H1 (cell line): Measurements from ENCODE around the gene ARHGAP32. TPM values are rescaled to one million over a fixed set of nuclear protein-coding genes. Genes with fewer than 3 reads are reported as not detected.

Source experiments
- CTCF ChIA-PET: fragments of 300-600 bp; sonication (Branson Sonifier 250); formaldehyde crosslinking; loops from one replicate; lab custom pipeline; 2021; ENCODE audit not compliant: partially characterized antibody; lab: Charles Lee
- POLR2A ChIA-PET: fragments of 300-600 bp; sonication (Branson Sonifier 250); formaldehyde crosslinking; loops from one replicate; lab custom pipeline; 2021; ENCODE audit warnings: inconsistent platforms; ENCODE audit not compliant: partially characterized antibody; lab: Charles Lee
- DNase-seq, 2 experiments: peaks; one replicate each; pipeline versions ENCODE4 v3.0.0 to v3.0.0-alpha.2; 2010 to 2022; ENCODE audit warnings: low spot score in 2 of 2, low read depth in 1 of 2, mixed read lengths in 1 of 2
- FAIRE-seq: peaks from 2 replicates; lab custom pipeline; 2011; peaks lifted over from hg19 to GRCh38; lab: Jason Lieb, UNC
- H2AFZ ChIP-seq: 2 replicates; pipeline ENCODE4 v1.8.1; 2012; ENCODE audit warnings: low read length, inconsistent platforms
- H2AK5ac ChIP-seq: 2 replicates; pipeline ENCODE4 v1.6.1; 2013; ENCODE audit warnings: low read depth, low read length
- H2BK120ac ChIP-seq: replicated peaks from 2 replicates; pipeline ENCODE3; 2013; ENCODE audit warnings: low read depth, low read length, inconsistent platforms
- H2BK12ac ChIP-seq: 2 replicates; pipeline ENCODE4 v1.6.1; 2013; ENCODE audit warnings: low read depth, low read length
- H2BK15ac ChIP-seq: 2 replicates; pipeline ENCODE4 v1.6.1; 2013; ENCODE audit warnings: low read length
- H2BK20ac ChIP-seq: 2 replicates; pipeline ENCODE4 v1.6.1; 2013; ENCODE audit warnings: low read length
- H2BK5ac ChIP-seq: 2 replicates; pipeline ENCODE4 v1.6.1; 2013; ENCODE audit warnings: low read depth, low read length
- H3K14ac ChIP-seq: 2 replicates; pipeline ENCODE4 v1.6.1; 2013; ENCODE audit warnings: inconsistent platforms; ENCODE audit not compliant: insufficient read length
- H3K18ac ChIP-seq: 2 replicates; pipeline ENCODE4 v1.6.1; 2013; ENCODE audit warnings: low read length; ENCODE audit errors: extremely low read depth
- H3K23ac ChIP-seq: 2 replicates; pipeline ENCODE4 v1.6.1; 2013; ENCODE audit warnings: inconsistent platforms; ENCODE audit not compliant: insufficient read length
- H3K23me2 ChIP-seq: 2 replicates; pipeline ENCODE4 v1.6.1; 2013; ENCODE audit warnings: low read depth, low read length
- H3K27ac ChIP-seq: 2 replicates; pipeline ENCODE4 v1.6.1; 2011; ENCODE audit warnings: low read depth, low read length, inconsistent platforms
- H3K27me3 ChIP-seq, 4 experiments: replicated peaks in 1 of 4; 1 replicate in 1 of 4; 2 replicates in 3 of 4; pipeline versions ENCODE4 v1.6.1 to v1.8.1; 2011 to 2013; ENCODE audit warnings: low read length in 3 of 4, mild to moderate bottlenecking in 3 of 4, inconsistent platforms in 2 of 4, mixed read lengths in 2 of 4, moderate library complexity in 1 of 4; ENCODE audit not compliant: control insufficient read depth in 3 of 4, insufficient read depth in 3 of 4; ENCODE audit errors: extremely low read depth in 1 of 4
- H3K36me3 ChIP-seq, 4 experiments: 2 replicates each; pipeline versions ENCODE4 v1.6.1 to v1.8.1; 2011 to 2013; ENCODE audit warnings: mild to moderate bottlenecking in 4 of 4, low read length in 3 of 4, moderate library complexity in 2 of 4, control low read depth in 1 of 4, inconsistent platforms in 1 of 4; ENCODE audit not compliant: insufficient read depth in 4 of 4, control insufficient read depth in 2 of 4
- H3K4ac ChIP-seq: replicated peaks from 2 replicates; pipeline ENCODE3; 2013; ENCODE audit warnings: low read length, low read depth, mixed read lengths, inconsistent platforms; ENCODE audit not compliant: insufficient read length
- H3K4me1 ChIP-seq, 4 experiments: replicated peaks in 1 of 4; 1 replicate in 1 of 4; 2 replicates in 3 of 4; pipeline versions ENCODE4 v1.6.1 to v1.8.1; 2011 to 2013; ENCODE audit warnings: low read length in 3 of 4, inconsistent platforms in 2 of 4, mixed read lengths in 1 of 4; ENCODE audit not compliant: insufficient read depth in 4 of 4, control insufficient read depth in 3 of 4
- H3K4me2 ChIP-seq, 2 experiments: 2 replicates each; pipeline versions ENCODE4 v1.6.1 to v1.8.1; 2011 to 2013; ENCODE audit warnings: low read depth in 2 of 2, low read length in 2 of 2, control low read depth in 1 of 2, inconsistent platforms in 1 of 2, mild to moderate bottlenecking in 1 of 2; ENCODE audit not compliant: insufficient read depth in 1 of 2
- H3K4me3 ChIP-seq, 4 experiments: fragments of 200-600, 300-600 bp in 1 of 4; sonication (generic), shearing (Covaris generic), sonication (Bioruptor Twin) in 1 of 4; 2 replicates each; pipeline versions ENCODE4 v1.5.1 to v1.8.1; 2011 to 2016; ENCODE audit warnings: low read length in 4 of 4, low read depth in 3 of 4, control low read depth in 2 of 4, inconsistent platforms in 2 of 4, mild to moderate bottlenecking in 2 of 4, mixed read lengths in 1 of 4, moderate library complexity in 1 of 4; ENCODE audit not compliant: insufficient read depth in 2 of 4; ENCODE audit errors: extremely low read depth in 1 of 4
- H3K56ac ChIP-seq: replicated peaks from 2 replicates; pipeline ENCODE3; 2013; ENCODE audit warnings: low read depth, mild to moderate bottlenecking, mixed read lengths, low read length, inconsistent platforms; ENCODE audit not compliant: insufficient read length
- H3K79me1 ChIP-seq: 2 replicates; pipeline ENCODE4 v1.6.1; 2013; ENCODE audit warnings: low read depth, low read length, control low read depth
- H3K79me2 ChIP-seq, 2 experiments: 2 replicates each; pipeline versions ENCODE4 v1.6.1 to v1.8.1; 2012 to 2013; ENCODE audit warnings: low read length in 2 of 2, mild to moderate bottlenecking in 2 of 2, inconsistent platforms in 1 of 2; ENCODE audit not compliant: insufficient read depth in 2 of 2, control insufficient read depth in 1 of 2
- H3K9ac ChIP-seq, 4 experiments: replicated peaks in 1 of 4; 1 replicate in 1 of 4; 2 replicates in 3 of 4; pipeline versions ENCODE4 v1.6.1 to v1.8.1; 2011 to 2013; ENCODE audit warnings: low read depth in 3 of 4, low read length in 3 of 4, control low read depth in 2 of 4, mild to moderate bottlenecking in 2 of 4, moderate library complexity in 2 of 4, inconsistent platforms in 1 of 4; ENCODE audit errors: extremely low read depth in 1 of 4
- H3K9me3 ChIP-seq, 2 experiments: 2 replicates each; pipeline versions ENCODE4 v1.6.1 to v1.8.1; 2012 to 2013; ENCODE audit warnings: mild to moderate bottlenecking in 2 of 2, moderate library complexity in 2 of 2, control low read depth in 1 of 2, inconsistent platforms in 1 of 2, low read depth in 1 of 2, low read length in 1 of 2, mixed read lengths in 1 of 2; ENCODE audit not compliant: insufficient read depth in 2 of 2
- H4K20me1 ChIP-seq, 2 experiments: replicated peaks in 1 of 2; 2 replicates each; pipeline versions ENCODE3 to v1.8.1; 2011 to 2013; ENCODE audit warnings: inconsistent platforms in 2 of 2, low read length in 2 of 2, mild to moderate bottlenecking in 1 of 2; ENCODE audit not compliant: insufficient read depth in 2 of 2, control insufficient read depth in 1 of 2
- H4K5ac ChIP-seq: 2 replicates; pipeline ENCODE4 v1.6.1; 2013; ENCODE audit warnings: low read length, low read depth, mixed read lengths, inconsistent platforms; ENCODE audit not compliant: insufficient read length
- H4K8ac ChIP-seq: 2 replicates; pipeline ENCODE4 v1.8.0; 2013; ENCODE audit warnings: mild to moderate bottlenecking, moderate library complexity, low read length, inconsistent platforms; ENCODE audit not compliant: insufficient read depth; ENCODE audit errors: extremely low read depth
- H4K91ac ChIP-seq: replicated peaks from 2 replicates; pipeline ENCODE3; 2013; ENCODE audit warnings: low read length, mixed read lengths, inconsistent platforms; ENCODE audit not compliant: insufficient read length
- CBX8 ChIP-seq: fragments of 300-800, 300-1000 bp; sonication (generic); IDR thresholded peaks from 2 replicates; pipeline ENCODE4 v1.7.1; 2016; ENCODE audit warnings: low read depth, low read length, borderline replicate concordance
- EZH2 ChIP-seq: fragments of 200-600 bp; sonication (generic); IDR thresholded peaks from 2 replicates; pipeline ENCODE4 v1.7.1; 2012; ENCODE audit warnings: low read depth, mild to moderate bottlenecking, moderate library complexity, low read length, inconsistent platforms; ENCODE audit not compliant: severe bottlenecking
- GTF2F1 ChIP-seq: IDR thresholded peaks from 2 replicates; pipeline ENCODE4 v1.6.1; 2012; ENCODE audit warnings: low read depth, low read length, improper control_type of control experiment, borderline replicate concordance
- POU5F1 ChIP-seq: IDR thresholded peaks from 2 replicates; pipeline ENCODE4 v1.6.1; 2011; ENCODE audit warnings: low read depth, mild to moderate bottlenecking, low read length, moderate library complexity
- RNF2 ChIP-seq: fragments of 200-900, 300-1000 bp; sonication (generic); IDR thresholded peaks from 2 replicates; pipeline ENCODE4 v1.7.1; 2016; ENCODE audit warnings: borderline replicate concordance, low read depth, mild to moderate bottlenecking, antibody characterized with exemption, low read length; ENCODE audit not compliant: poor library complexity, severe bottlenecking; ENCODE audit errors: missing control alignments
- TAF7 ChIP-seq: optimal IDR thresholded peaks from 2 replicates; pipeline ENCODE3; 2011; ENCODE audit warnings: low read depth, mild to moderate bottlenecking, inconsistent platforms, low read length, moderate library complexity, borderline replicate concordance
- WGBS, 2 experiments: shearing (Covaris generic) in 1 of 2; methylation state at CpG; one replicate each; pipeline versions ENCODE4 v1.1.6 to v1.1.7; 2013 to 2015; ENCODE audit warnings: low lambda C conversion rate in 2 of 2, mixed read lengths in 2 of 2, inconsistent platforms in 1 of 2, low coverage in 1 of 2, missing lambda C conversion rate in 1 of 2; ENCODE audit not compliant: insufficient replicate concordance in 2 of 2, insufficient coverage in 1 of 2, insufficient read length in 1 of 2; ENCODE audit errors: extremely low coverage in 1 of 2, missing lambda C conversion rate in 1 of 2; 5-methylcytosine and 5-hydroxymethylcytosine counted together
- polyA plus RNA-seq, 7 experiments: library from polyadenylated mRNA; depleted of rRNA in 3 of 7; stranded (reverse) in 5 of 7; unstranded in 2 of 7; fragments of >200 nt in 5 of 7; fragments of 200-250 nt in 2 of 7; gene quantifications; 1 replicate in 5 of 7; 2 replicates in 1 of 7; 4 replicates in 1 of 7; pipeline versions ENCODE4 v1.2.1 to v1.2.3, GENCODE V29; 2011 to 2013; ENCODE audit warnings: missing spikeins in 2 of 7, mixed read lengths in 2 of 7
- total RNA-seq: library from RNA; stranded (reverse); fragmentation: NEBNext Ultra II Directional; extraction: Animal tissue kit (Norgen Biotek cat#: 25700); gene quantifications from 2 replicates; pipeline ENCODE4 v1.2.1, GENCODE V29; 2021

ARHGAP32 gene
- total and polyA plus RNA-seq, 2 of the 8 experiments (the other 6 are each of a cell fraction or from before 2014, with no cell fraction given), result 13.7 to 30.0 TPM

GRCh38 chr11:128928400-128928799 lies 263.7 kb downstream of the ARHGAP32 start:
- no peak overlapping the region for H2BK5ac ChIP-seq
- DNase-seq (no peak), FAIRE-seq (no peak)
- no peak overlapping the region for H2AFZ ChIP-seq
- H4K8ac ChIP-seq, result no peak overlapping the region
- H3K56ac ChIP-seq, result no peak overlapping the region
- H4K91ac ChIP-seq, result no peak overlapping the region
- no peak overlapping the region for H2BK15ac ChIP-seq
- H3K18ac ChIP-seq, result no peak overlapping the region
- WGBS, 2 experiments, result 83% methylated on average over 5 of the region's 5 CpGs; no CpG with 5 or more reads in 1 of the 2 experiments
- H3K4me3 ChIP-seq, result no peak overlapping the region
- ChIA-PET POLR2A (no interaction called here), CTCF (interaction anchor here (0.6 to 7.8 kb wide), 15 partner anchors 9 to 243 kb away, joined by 3 to 77 read pairs (median 5); partner anchors contain the start of genes KCNJ5 and TP53AIP1)
- no peak overlapping the region for H3K4me2 ChIP-seq
- H3K9ac ChIP-seq, result no peak overlapping the region
- H3K36me3 ChIP-seq, result no peaks in the 10 kb centered on the region
- peaks cover 2 to 50% (median 42%) of the 10 kb centered on the region in 4 experiments for H3K27me3 ChIP-seq
- no peak overlapping the region for H3K14ac ChIP-seq
- H3K4me1 ChIP-seq, result peaks cover 5 to 41% (median 17%) of the 10 kb centered on the region in 4 experiments
- no peak overlapping the region for H3K27ac ChIP-seq
- no peak overlapping the region for H2AK5ac ChIP-seq
- H3K23me2 ChIP-seq, result no peaks in the 10 kb centered on the region
- no peak overlapping the region for H2BK12ac ChIP-seq
- H2BK20ac ChIP-seq, result 0 out of 2 replicates have a peak overlapping the region, but pooled peaks have one; percentile 27
- no peak overlapping the region for H3K23ac ChIP-seq
- H3K79me1 ChIP-seq, result no peaks in the 10 kb centered on the region
- no peak overlapping the region for H3K4ac ChIP-seq
- H2BK120ac ChIP-seq, result no peak overlapping the region
- no peaks in the 10 kb centered on the region for H4K20me1 ChIP-seq
- TF ChIP-seq TAF7, result no peak
- no peak for TF ChIP-seq RNF2
- no peak for TF ChIP-seq CBX8
- TF ChIP-seq EZH2, result no peak
- no peak for TF ChIP-seq POU5F1
- no peak for TF ChIP-seq GTF2F1
- H3K79me2 ChIP-seq, result no peaks in the 10 kb centered on the region
- H3K9me3 ChIP-seq, result no peaks in the 10 kb centered on the region
- no peak overlapping the region for H4K5ac ChIP-seq
